HG02759 (cell line): ENCODE data around the gene AFP.

Experiments used
- ATAC-seq: cut with Tn5 transposase; IDR thresholded peaks from one replicate; pipeline ENCODE4 v1.9.1; 2021; ENCODE audit warnings: mild to moderate bottlenecking, moderate library complexity; ENCODE audit not compliant: unreplicated experiment

The AFP gene

GRCh38 chr4:73436674-73437557 lies 895 bp downstream of the AFP start:
- ATAC-seq: no peak

GRCh38 chr4:73437558-73437956 lies 1.5 kb downstream of the AFP start:
- no peak for ATAC-seq

DNA sequence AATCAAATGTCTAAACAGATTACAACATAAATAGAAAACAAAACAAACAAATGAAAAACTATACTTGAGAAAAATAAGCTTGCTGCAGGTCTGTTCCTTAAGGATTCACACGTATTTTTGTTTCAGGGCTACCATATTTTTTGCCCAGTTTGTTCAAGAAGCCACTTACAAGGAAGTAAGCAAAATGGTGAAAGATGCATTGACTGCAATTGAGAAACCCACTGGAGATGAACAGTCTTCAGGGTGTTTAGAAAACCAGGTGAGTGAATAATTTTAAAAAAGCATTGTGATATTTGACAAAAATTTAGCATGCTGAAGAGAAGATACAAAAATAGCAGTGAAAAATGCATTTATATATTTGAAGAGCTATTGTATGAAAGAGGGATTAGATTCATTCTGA lies 2.0 kb downstream of the AFP start:
- no peak for ATAC-seq

DNA sequence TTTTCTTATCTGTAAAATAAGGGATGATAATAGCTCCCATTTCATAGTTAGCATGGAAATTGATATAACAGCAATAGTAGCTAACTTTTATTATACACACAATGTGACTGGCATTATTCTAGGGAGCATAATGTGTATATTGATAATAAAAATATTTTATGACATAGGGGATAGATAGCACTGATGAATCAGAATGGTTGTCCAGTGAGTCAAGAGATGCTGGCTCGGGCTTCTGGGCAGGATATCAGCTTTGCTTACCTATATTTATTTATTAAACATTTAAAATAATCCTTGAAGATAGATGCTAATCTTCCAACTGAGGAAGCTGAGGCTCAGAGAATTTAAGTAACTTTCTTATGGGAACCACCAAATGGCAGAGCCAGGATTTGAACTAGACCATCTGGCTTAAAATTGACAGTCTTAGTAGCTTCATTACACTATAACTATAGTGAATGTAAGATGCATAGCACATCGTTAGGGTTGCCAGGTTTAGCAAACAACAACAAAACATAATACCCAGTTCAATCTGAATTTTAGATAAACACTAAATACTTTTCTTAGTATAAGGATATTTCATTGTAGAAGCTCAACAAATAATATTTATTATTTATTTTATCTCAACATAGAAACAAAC lies 2.7 kb downstream of the AFP start:
- no peak for ATAC-seq

DNA sequence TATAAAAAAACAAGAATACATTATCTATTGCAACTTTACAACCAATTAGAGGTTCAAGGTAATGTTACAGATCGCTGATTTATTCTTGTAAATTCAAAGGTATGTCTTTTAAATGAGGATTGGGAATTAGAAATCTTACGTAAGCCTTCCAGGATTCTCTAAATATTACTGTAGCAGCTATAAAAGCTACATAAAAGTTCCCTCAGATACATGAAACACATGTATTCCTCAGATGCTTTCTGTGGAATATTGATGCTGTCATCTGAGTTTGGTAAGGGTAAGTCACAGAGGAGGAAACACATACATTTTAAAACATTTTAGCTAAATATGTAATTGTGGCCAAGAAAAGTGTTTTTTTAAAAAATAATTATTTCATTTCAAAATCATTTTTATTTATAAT lies 3.4 kb downstream of the AFP start:
- no peak for ATAC-seq

DNA sequence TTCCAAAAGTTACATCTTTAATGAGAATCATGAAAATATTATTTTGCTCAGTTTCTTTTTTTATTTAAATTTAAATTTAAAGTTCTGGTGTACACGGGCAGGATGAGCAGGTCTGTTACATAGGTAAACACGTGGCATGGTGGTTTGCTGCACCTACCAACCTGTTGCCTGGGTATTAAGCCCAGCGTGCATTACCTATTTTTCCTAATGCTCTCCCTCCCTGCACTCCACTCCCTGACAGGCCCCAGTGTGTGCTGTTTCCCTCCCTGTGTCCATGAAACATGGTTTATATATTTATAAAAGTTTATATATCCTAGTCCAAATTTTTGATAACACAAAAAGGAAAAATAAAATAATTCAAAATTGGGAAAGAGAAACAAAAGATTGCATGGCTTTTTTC lies 4.0 kb downstream of the AFP start:
- ATAC-seq: no peak

GRCh38 chr4:73440653-73441052 lies 4.6 kb downstream of the AFP start:
- no peak for ATAC-seq

DNA sequence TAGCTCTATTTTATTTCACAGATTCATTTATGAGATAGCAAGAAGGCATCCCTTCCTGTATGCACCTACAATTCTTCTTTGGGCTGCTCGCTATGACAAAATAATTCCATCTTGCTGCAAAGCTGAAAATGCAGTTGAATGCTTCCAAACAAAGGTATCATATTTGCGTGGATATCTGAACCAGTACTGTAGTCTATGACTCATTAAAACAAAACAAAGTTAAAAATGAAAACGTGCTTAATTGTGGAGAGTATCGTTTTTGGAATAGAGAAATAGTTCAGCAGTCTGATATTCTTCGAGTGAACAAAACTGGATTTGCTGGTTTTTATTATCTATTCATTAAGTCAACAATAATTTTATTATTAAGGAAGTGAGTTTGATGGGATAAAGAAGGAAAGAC lies 6.3 kb downstream of the AFP start:
- ATAC-seq: no peak

GRCh38 chr4:73443224-73443623 lies 7.2 kb downstream of the AFP start:
- no peak for ATAC-seq

DNA sequence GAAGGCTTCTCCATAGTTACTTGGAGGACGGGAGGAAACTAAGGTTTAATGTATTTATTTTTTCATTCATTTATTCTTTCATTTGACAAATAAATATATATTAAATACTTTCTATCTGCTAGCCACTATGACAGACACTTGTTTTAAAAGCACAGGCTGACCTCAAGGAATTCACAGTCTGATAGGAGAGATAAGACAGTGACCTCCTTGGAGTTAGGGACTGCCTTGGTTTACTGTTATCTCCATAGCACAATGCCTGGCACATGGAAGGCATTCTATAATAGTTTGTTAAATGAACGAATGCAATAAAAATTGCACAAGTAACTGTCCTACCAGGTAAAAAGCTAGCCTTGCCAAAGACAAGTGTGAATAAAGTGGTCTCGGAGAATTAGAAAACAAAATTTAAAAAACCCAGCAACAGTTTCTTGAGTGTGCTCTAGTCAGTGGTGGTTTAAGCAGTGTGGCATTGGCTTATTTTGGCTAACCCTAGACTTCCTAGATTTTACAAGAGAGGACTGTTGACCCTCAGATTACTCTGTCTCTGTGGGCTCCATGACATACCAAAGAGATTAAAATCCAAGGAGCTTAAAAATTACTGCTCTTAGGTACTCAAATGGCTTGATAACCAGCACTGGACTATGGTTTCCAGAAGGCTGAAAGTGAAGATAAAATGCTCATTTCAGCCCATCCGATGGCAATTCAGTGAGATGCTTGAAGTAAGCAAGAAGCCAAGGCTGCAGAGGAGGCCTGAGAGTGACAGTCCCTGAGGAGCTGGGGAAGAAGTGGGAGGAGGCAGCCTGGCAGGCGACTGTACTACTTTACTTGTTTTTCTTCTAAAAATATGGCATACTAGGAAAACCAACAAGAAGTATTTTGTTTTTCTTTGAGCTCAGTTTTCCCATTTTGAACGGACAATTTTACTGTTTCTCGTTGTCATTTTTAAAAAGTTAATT lies 9.6 kb downstream of the AFP start:
- no peak for ATAC-seq

DNA sequence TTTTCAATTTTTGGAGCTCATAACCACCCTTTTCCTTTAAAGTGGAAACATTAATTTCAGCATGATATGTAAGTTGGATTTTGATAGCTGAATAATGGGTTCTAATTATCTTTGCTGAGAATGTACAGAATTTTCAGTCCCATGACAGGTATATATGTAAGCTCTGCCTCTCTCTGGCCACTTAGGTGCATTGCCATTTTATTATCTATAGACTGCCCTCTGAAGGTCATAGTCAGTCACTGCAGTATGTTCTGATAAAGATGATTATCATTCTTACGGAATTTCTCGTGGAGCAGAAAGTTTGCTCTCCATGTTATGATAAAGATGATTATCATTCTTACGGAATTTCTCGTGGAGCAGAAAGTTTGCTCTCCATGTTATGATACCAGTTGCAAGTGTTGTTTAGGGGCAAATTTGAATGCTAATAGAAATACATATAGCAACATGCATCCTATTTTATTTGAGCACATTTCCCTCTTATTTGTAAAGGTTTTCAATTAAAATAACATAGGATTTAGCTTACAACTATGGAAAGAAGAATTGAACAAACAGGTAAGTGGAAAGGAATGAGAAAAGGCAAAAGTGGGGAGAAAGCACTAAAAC lies 10.4 kb downstream of the AFP start:
- ATAC-seq: peak; percentile 99

DNA sequence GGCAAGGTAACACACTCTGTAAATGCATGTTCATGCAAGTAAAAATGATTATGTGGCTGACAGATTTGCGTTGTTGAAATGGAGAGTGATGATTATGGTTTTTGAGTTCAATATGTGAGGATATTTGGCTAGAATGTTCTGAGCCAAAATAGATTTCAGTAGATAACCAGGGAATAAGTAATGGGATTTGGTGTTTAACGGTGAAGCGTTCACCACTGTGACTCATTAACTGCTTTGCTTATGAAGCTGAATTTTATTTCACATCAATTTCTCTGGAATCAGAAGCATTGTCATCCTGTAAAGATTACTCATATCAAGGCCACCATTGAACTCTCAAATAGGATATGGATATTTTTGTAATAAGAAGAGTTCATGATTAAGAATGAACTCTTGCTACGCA lies 11.7 kb downstream of the AFP start:
- no peak for ATAC-seq

- ATAC-seq: no peak
These were observed 12.6 kb downstream of the AFP start for GRCh38 chr4:73448448-73449203.

DNA sequence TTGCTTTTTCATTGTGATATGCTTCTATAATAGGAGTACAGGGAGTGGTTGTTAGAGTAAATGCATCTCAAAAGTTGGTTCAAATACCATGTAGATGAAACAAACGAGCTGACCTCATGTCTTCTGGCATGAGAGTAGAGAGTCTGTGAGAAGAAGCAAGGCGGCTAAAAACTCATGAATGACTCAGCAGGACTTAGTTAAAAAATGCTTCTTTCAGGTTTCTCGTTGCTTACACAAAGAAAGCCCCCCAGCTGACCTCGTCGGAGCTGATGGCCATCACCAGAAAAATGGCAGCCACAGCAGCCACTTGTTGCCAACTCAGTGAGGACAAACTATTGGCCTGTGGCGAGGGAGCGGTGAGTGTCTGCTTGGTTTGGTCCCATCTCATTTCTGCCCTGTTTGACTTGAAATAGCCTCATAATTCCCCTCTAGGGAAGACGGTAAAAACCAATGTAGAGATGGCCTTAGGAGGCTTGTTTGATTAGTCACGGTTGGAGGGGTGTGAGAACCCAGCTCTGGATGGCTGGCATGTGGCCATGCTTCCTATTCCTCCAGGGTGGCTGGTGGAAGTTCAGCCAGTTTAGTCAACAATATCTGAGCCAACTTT lies 14.5 kb downstream of the AFP start:
- ATAC-seq: no peak

DNA sequence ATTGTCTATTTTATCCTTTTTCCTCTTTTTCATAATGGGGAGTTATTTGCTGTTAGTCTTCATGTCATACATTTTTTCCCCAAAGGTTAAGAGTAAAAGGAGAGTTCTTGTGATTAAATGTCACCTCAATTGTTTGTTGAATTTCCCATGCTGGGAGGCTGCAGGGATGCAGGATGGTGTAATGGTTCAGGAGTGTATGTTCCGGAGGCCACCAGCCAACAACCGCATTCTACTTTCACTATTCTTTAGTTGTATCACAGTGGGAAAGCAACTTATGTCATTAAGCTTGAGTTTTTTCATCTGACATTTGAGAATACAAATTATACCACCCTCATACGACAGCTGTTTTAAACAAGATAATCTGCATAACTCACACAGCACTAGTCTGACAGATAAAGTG lies 15.4 kb downstream of the AFP start:
- ATAC-seq: no peak

DNA sequence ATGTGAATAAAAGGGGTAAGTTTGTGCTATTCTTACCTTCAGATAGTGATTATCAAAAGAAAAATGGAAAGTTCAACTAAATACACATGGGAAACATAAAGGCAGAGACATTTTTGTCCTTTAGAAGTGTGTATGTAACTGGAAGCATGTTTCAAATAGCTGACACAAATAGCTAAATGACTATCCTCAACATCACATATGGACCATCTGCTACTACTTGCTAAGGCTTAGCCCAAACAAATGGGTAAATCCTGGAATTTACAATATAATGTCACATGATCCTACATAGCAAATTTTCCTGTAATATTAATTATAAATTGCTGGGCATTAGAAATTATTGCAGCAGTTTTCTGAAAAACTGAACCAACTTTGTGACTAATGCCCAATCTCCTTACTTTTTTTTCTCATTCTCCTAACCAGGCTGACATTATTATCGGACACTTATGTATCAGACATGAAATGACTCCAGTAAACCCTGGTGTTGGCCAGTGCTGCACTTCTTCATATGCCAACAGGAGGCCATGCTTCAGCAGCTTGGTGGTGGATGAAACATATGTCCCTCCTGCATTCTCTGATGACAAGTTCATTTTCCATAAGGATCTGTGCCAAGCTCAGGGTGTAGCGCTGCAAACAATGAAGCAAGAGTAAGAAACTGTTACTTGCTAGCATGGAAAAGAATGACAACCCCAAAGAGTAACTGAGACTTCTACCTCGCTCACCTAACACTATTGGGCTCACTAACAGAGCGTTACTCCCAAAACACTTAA lies 16.1 kb downstream of the AFP start:
- no peak for ATAC-seq

DNA sequence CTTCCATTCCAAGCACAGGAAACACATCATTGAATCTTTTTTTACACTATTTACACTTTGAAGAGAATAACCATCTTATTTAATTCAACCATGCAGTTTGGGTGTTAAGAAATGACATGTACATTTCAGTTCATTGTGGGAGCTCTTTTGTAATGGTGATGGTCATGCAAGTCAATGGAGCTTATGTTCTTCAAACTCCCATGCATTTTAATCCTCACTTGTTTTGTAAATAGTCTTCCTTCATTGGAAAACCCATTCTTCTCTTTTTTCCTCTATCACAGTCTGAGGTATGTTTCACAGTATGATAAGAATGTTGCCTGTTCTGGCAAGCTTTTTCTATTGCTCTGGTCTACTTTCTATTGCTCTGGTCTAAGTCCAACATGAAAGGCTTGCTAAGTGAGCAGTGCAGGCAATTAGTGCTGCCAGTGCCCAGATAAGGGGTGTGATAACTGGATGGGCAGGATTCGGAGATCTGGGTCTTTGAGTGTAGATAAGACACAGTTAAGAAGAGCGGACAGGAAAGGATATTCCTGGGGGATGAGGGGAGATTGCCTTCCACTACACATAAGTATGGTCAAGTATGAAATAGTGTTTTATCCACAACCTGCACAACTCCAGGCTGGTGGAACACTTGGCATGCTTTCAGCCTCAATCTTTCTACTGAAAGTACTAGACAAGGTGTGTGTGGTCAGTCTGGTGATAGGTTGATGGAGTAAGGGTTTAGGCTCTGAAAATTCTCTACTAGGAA lies 17.1 kb downstream of the AFP start:
- ATAC-seq: no peak

DNA sequence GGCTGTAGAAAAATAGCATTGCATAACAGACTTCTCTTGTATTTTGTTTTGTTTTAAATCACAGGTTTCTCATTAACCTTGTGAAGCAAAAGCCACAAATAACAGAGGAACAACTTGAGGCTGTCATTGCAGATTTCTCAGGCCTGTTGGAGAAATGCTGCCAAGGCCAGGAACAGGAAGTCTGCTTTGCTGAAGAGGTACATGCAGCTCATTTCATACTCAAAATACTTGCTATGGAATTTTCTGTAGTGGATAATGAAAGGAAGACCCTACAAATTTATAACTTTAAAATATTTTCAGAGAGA lies 17.6 kb downstream of the AFP start:
- no peak for ATAC-seq

GRCh38 chr4:73454920-73455319 lies 18.9 kb downstream of the AFP start:
- ATAC-seq: no peak
